CMK (cell line): ENCODE measurements around the gene CHST3.
"Not testable (repeated sequence)": the region's sequence is repeated elsewhere in the genome, so short reads cannot be mapped to it uniquely, and the experiment has no call there.

Experiments
- DNase-seq: peaks from one replicate; pipeline ENCODE4 v3.0.0-alpha.2; 2010; ENCODE audit warnings: low read depth

Gene CHST3

DNA sequence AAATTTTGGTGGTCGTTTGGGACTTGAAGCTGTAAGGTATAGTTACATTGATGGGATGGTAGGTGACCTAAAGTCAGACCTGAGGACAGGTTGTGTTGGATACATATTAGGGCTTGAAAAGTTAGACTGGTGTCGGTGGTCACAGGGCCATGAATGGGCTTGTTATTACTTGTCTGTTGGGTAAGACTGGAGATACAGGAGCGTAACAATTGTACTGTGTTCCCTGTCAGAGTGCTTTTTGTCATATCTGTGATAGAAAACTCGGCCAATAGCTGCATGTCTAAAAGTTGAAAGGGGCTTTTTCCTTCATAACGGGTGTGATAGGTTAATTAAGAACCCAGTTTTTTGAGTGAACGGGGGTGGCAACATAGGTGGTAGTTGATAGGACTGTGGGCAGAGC, 13.5 kb upstream of the CHST3 start:
- no peak for DNase-seq

DNA sequence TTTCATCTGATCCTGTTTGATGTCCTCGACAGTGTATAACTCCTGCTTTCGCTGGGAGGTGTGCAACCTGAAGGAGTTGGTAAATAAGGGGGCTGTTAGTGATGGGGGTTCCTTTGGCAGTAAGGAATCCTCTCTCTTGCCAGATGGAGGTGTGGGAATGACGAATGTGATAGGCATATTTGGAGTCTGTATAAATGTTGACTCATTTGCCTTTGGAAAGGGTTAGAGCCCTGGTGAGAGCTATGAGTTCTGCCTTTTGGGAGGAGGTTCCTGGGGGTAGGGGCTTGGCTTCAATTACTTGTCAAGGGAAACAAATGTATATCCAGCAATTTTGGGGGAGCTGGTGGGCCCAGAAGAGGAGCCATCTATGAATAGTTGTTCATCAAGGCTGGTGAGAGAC, 11.4 kb upstream of the CHST3 start:
- DNase-seq, result no peak

DNA sequence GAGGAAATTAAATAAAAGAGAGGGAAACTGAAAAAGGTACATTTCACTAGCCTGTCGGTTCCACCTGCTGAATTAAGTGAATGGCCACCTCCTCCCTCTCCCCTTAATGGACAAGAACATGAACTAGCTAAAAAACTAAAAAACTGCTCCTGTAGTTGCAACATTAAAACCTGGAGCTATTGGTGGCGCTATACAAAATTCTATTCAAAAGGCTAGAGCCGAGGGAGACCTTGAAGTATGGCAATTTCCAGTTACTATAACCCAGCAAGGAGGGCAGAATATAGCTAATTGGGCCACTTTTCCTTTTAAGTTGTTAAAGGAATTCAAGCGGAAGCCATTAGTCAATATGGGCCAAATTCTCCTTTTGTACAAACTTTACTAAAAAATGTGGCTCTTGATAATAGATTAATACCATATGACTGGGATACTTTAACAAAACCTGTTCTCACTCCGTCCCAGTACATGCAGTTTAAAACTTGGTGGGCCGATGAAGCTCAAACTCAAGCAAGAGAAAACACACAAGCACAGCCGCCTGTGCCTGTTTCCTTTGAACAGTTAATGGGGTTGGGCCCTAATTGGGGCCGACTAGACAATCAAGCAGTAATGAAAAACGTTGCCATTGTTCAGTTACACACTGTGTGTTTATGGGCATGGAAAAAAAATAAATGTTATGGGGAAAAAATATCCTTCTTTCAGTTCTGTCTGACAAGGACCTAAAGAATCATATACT, 6.5 kb upstream of the CHST3 start:
- DNase-seq, result no peak

DNA sequence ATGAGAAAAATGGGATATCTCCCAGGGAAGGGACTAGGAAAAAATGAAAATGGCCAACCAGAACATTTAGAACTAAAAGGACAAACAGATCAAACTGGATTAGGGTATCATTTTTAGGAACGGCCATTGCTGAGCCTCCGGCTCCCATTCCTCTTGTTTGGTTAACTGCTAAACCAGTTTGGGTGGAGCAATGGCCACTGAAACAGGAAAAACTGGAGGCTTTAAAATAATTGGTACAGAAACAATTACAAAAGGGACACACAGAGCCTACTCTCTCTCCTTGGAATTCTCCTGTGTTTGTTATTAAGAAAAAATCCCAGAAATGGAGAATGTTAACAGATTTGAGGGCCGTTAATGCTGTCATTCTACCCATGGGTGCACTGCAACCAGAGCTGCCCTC, 4.7 kb upstream of the CHST3 start:
- DNase-seq, result no peak

DNA sequence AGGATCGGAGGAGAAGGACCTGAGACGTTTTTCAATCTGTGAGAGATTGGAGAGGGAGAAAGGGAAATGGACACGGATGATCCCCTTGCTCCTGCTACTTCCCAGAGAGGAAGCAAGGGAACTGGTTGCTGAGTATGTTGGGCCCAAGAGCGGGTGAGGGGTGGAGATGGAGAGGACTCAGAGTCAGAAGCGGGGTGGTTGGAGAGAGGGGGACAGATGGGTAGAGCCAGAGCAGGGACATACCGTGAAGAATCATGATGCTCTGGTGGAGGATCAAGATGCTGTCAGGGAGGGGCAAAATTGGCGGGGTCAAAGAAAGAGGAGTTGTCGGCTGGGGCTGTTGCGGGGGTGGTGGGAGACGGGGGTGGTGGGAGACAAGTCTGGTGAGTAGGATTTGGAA, 2.4 kb upstream of the CHST3 start:
- no peak for DNase-seq

DNA sequence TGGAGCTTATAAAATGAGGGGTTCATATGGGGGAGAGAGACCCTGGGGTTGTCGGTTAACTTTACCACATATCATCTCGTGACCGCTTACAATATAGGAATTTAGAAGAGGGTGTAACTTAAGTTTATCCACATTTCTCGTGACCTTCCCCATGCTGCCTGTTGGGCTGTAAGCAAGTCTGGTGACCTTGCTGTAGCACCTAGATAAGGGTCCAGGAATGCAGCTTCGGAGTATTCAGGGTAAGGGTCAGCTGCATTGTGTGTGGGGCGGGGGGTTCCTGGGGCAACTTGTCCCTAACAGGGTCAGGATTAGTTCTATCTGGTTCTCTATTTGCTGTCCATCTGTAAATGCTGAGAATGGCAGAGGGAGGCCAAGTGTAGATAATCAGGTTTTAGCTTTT, 1.3 kb upstream of the CHST3 start:
- DNase-seq, result no peak

DNA sequence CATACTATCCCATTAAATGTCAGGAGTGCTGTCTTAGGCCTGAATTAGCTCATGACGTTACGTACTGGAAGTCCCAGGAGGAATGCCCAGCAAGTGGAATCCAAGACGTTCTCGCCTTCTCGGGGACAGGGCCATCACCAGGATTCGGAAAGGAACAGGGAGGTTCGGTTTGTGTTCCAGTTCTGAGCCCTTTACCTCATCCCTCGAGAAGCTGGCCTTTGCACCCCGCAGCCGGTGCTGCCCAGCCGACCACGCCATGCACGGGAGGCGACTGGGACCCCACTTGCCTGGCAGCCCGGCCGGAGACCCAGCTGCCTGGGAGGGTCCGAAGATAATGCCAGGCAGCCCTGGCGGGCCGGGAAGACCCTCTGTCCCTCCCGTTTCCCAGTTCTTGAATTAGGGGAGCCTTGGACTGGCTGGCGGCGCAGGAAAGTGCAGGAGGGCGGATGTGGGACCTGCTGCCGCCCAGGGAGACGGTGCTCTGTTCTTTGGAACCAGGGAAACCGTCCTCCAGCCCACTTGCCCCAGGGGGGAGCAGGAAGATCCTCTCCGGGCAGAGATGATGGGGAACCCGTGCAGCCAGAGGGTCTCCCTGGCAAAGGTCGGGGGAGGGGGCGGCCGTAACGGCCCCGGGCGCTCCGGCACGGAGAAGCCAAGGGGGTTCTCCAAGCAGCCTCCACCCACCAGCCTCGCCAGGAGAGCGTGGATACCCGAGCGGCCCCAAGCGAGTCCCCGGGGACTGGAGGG, 671 bp upstream of the CHST3 start:
- no peak for DNase-seq

DNA sequence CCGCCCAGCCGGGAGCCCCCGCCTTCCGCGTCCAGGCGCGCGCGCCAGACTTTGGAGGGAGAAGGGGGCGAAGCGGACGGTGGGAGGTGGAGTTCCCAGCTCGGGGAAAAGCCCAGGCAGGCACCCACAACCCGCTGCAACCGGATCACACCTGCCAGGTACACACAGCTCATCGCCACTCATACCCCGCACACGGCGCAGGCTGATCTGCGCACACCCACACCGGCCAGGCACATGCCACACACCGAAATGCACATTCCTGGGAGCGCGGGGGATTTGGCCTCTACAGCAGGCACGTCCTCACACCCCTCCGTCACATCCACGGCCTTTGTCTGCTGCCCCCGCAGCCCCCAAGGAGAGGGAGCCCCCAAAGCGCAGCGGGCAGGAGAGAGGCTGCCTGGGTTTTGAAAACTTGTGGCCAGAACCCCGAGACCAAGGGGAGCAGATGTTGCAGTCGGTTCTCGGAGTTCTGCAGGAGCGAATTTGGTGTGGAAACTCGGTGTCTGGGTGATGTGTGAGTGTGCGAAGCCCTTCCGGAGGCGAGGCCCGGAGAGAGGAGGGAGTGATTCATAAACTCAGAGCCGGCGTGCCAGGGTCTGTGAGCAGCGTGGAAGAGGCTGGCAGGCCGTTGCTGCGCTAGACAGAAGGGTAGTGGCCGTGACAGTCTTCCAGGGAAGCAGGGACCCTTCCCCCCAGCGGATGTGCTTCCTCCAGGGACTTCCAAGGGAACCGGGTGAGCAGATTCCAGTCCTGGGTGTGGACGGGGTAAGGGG, 734 bp downstream of the CHST3 start:
- no peak for DNase-seq

DNA sequence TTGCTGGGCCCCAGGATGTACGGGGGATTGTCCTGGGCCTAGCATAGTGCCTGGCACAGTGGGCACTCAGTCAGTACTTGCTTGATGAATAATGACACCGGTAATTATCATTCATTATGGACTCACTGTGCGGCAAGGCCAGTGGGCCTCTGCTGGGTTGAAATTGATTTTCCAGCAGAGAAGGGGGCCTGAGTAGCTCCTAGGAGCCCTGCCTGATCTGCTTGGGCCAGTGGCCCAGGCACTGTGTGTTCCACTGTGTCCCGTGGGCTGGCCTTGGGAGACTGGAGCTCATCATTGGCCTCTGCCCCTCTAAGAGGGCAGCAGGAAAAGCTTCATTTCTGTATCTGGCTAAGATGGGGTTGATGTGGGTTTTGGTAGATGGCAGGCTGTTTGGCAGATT, 1.4 kb downstream of the CHST3 start:
- no peak for DNase-seq

DNA sequence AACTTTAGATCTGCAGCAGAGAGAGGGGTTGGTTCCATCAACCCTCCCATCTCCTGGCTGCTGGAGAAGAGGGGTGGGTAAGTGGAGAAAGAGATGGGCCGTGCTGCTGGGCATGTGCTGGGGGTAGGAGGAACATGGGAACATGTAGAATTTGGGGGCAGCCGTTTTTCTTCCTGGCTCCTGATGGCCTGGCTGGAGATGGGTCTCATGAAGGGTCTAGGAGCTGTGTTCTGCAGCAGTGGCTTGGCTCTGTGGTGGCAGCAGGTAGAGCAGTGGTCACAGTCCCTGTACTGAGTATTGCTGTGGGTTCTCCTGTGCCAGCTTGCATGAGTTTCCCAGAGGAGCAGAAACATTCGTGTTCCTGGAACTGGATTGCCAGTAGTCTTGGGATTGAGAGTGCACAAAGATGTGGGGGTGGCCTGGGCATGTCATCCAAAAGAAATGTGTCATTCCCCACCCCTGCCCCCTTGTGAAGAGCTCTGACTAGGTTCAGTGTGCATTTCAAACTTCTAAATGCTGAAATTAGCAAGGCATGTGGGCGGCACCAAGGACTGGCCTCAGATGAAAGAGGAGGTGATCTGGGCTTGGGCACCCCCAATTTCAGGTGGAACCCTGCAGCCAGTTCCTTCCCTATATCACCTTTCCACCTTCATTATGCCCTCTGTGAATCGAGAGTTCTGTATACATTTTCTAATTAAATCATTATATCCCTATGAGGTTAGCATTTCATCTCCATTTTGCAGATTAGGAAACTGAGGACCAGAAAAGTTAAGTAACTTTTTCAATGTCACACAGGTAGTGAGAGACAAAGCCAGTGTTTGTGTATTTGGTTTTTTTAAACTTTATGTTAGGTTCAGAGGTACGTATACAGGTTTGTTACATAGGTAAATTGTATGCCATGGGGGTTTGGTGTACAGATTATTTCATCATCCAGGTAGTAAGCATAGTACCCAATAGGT, 2.1 kb downstream of the CHST3 start:
- no peak for DNase-seq

DNA sequence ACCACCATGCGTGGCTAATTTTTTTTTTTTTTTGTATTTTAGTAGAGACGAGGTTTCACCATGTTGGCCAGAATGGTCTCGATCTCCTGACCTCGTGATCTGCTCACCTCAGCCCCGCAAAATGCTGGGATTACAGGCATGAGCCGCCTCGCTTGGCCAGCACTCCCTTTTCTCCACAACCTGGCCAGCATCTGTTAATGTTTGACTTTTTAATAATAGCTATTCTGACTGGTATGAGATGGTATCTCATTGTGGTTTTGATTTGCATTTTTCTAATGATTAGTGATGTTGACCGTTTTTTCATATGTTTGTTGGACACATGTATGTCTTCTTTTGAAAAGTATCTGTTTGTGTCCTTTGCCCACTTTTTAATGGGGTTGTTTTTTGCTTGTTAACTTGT, 3.8 kb downstream of the CHST3 start:
- not testable (repeated sequence) for DNase-seq

DNA sequence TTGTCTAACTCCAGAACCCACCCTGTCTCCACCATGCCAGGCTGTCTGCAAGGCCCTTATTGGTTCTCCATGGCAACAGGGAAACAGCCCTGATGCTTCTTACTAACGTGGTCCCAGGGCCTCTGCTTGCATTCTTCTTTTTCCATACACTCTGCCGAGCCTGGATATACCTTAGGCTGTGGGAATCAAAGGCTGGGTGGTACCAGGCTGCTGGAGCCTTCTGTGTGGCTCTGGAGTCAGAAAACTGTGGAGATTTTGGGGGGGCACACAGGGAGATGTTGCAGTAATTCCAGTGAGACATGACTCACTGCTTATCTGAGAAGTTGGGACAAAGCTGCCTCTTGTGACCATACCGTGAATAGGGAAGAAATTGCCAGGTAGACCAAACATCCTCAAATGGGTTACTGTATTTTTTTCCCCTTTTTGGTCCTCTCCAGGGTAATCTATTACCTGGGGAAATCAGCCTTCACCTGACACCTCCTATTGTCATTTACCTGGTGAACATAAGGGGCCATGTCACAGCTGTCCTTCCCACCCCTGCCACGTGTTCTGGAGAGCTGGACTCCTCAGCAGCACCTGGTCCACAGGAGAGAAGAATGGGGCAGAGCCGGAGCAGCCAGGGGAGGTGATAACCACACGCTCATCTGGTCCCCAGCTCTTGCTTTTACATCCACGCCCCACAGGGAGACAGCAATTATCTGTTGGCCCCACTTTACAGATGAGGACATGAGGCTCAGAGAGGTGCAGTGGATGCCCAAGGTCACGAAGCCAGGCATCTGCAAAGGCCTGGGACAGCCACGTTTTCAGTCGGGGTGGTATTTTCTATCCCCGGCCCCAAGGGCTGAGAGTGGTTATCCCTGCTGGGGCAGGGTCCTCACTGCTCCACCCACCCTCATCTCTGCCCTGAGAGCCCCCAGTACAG, 4.6 kb downstream of the CHST3 start:
- DNase-seq, result no peak

DNA sequence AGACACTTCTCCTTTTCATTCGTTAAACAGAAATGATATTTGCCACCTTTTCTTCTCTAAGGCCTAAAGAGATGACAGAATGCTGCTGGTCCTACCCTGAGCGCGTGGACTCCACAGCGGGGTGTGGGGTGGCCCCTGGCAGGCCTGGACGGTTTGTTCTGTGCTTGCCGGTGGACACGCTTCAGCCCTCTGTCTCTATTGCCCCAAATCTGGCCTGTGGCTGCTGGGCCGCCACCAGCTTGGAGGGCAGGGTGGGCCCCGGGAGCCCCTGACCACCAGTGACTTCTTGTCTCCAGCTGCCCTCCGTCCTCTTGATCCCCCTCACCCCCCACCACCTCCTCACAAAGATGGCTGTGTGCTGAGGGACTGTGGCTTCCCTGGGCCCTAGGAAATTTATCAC, 5.7 kb downstream of the CHST3 start:
- DNase-seq, result no peak

DNA sequence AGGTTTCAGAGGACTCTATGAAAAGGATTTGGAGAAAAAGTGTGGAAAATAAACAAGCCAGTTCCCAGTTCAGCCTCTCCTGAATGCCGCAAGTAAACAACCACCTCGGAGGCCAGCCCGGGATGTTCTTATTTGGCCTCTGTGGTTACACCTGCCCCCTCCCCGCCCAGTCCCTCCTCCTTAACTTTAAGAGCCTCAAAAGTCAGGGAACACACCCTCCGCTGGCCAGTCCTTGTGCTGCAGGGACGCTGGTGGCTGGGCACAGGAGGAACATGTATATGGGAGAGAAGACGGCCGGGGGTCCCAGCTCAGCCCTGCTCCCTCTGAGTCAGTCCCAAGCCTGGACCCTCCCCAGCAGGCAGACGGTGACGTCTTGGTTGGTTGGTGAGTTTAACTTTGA, 6.1 kb downstream of the CHST3 start:
- DNase-seq, result no peak

DNA sequence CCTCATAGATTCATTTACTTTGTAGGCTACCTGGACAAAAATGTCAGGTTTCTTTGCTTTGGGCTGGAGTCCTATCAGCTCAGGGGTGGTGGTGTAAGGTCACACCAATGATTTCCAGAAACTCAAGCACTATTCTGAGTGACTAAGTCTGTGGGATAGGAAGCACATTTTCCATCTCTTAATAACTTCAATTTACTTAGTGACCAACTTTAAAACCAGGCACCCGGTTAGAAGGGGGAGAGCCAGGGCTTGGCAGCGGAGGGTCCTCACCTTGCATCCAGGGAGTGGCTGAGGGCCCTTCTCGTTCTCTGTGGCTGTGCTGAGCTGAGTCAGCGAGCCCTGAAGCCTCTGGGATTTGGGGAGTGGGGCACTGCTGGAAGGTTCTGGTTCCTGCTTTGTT, 6.7 kb downstream of the CHST3 start:
- DNase-seq, result no peak

DNA sequence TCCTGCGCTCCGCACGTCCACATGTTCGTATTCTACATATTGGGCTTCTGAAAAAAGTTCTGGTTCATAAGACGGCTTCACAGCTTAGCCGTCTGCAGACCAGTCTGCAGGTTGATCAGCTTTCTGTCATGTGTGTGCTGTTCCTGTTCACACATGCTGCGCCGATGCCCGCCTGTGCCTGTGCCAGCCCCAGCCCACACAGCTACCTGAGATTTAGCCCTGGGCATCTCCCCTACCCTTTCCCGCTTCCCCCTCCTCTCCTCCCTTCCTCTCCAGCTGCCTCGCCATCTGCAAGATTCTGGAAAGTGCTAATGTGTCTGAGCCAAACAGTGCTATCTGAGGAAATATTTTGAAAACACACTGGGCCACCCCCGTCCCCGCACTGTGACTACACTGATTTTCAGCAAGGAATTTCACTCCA, 7.1 kb downstream of the CHST3 start:
- no peak for DNase-seq

DNA sequence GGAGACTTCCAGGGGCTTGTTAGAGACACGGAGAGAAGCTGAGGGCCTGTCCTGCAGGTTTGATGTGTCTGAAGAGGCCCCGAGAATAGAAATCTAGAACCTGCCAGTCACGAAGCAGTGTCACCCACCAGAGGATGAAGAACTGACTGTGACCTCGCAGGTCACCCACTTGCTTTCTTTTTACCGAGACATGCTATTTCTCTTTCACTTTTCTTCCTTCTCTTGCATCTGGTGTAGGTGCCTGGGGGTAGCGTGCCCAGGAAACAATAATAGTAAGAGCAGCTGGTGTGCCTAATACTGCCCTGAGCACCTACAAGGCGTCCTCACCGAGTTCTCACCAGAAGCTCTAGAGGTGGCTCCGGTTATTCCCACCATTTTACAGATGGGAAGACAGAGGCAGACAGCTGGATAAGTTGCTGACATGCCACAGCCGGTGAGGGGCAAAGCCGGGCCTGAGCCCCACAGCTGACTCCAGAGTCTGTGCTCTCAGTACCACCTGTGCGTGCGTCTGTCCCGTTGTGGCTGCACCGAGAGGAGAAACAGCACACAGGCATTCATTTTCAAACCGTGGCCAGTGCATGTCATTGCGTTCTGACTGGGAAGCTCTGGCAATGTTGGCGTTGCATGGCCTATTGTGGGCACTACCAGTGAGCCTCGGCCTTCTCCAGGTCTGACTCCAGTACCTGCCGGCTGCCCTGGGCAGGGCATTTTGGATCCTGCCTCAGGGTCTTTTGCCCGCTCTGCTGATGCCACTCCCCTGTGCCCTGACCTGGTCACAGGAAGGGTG, 7.8 kb downstream of the CHST3 start:
- no peak for DNase-seq

DNA sequence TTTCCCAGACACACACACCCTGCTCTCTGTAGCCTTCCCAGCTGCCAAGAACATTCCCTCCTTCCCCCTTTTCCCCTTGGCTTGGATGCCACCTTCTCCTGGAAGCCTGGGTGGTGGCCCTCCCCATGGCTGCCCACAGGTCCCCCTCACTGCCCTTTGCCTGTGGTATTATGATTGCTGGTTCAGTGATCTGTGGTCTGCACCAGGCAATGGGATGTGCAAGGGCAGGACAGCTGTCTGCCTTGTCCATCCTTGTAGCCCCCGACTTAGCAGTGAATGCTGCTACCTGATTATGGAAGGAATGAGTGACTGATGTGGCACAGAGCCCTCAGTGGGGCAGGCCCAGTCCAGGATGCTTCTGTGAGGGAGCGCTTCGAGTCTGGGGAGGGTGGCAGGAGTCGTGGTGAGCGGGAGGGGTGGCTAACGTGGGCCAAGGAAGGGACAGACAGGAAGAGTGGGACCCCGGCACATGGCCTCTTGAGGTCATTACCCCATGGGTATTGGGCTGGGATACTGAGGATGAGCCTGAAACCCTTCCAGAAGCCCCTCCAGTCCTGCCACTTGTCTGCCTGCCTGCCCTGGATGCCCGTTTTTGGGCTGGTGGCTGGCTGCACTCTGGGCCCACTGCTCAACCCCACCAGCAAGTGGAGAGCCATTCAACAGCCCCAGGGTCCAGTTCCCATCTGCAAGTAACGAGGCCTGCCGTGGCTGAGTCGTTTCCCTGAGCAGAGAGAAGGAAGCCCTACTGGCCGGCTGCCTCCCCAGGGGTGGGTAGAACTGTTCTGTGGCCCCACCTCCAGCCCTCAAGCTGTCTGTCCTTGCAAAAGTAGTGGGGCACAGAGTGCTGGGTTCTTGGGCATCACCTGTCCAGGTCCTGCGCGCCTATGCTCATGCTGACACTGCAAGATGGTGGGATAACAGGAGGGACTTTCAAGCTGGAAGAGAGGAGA, 8.8 kb downstream of the CHST3 start:
- DNase-seq, result no peak
